ENCODE data around the gene FNDC3B.

DNA sequence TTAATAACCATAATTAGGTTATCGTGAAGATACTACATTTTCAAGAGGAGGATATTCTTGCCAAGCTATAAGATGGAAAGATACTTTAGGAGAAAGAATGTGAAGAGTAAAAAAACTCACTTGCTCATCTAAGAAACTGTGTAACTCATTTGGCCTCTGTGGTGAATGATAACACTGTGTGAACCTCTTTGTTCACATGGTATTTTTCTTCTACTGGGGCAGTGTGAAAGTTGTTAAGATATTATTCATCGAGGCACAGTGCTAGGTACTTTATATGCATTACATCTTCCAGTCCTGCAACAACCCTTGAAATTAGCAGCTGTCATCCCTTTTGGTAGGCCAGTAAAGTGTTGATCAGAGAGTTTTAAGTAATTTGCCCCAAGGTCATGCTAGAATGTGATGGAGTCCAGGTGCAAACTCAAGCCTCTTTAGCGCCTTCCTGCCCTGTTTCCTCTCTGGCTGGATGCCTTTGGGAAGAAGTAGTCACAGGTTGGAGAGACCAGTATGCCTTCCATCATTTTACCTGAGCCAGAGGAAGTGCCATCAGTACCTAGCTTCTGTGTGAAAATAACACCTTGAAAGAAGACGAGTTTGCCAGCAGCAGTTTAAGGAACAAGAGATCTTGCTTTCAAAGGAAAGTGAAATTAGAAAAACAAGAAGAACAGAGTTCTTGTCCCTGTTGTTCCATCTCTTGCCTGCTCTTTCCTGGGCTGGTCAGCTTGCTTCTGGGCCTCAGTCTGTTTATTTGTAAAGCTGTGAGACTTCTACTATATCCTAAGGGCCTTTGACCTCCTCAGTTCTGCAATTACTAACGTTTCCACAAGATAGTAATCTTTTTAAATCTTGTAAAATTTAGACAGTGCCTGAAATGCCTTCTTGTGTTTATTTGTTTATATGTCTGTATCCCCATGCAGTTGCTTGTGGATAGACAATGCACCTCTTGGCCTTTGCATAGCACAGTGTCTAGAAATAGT lies 179.3 kb downstream of the FNDC3B start:
- TF ChIP-seq, protein P1, sequence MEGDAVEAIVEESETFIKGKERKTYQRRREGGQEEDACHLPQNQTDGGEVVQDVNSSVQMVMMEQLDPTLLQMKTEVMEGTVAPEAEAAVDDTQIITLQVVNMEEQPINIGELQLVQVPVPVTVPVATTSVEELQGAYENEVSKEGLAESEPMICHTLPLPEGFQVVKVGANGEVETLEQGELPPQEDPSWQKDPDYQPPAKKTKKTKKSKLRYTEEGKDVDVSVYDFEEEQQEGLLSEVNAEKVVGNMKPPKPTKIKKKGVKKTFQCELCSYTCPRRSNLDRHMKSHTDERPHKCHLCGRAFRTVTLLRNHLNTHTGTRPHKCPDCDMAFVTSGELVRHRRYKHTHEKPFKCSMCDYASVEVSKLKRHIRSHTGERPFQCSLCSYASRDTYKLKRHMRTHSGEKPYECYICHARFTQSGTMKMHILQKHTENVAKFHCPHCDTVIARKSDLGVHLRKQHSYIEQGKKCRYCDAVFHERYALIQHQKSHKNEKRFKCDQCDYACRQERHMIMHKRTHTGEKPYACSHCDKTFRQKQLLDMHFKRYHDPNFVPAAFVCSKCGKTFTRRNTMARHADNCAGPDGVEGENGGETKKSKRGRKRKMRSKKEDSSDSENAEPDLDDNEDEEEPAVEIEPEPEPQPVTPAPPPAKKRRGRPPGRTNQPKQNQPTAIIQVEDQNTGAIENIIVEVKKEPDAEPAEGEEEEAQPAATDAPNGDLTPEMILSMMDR (IDR thresholded peaks at IDR 0.05) = no peak
- no peak for TF ChIP-seq EZH2 (IDR thresholded peaks at IDR 0.05; ENCODE audit: borderline replicate concordance, insufficient read depth, low read depth, low read length, poor library complexity, severe bottlenecking)

Measured in B cell (primary cell).